HG03280 (cell line): Measurements from ENCODE around the gene CNTNAP4.

Source experiments
- ATAC-seq: cut with Tn5 transposase; IDR thresholded peaks from one replicate; pipeline ENCODE4 v1.9.1; 2021; ENCODE audit warnings: mild to moderate bottlenecking, moderate library complexity; ENCODE audit not compliant: unreplicated experiment

The CNTNAP4 gene

GRCh38 chr16:76484020-76484419 is 206.8 kb downstream of the CNTNAP4 start:
- ATAC-seq: no peak

GRCh38 chr16:76486740-76487139 is 209.5 kb downstream of the CNTNAP4 start:
- ATAC-seq: no peak

- ATAC-seq: no peak
These were observed 210.3 kb downstream of the CNTNAP4 start for GRCh38 chr16:76487411-76488064.

GRCh38 chr16:76488065-76488417 is 210.8 kb downstream of the CNTNAP4 start:
- ATAC-seq: no peak

GRCh38 chr16:76490036-76490639 is 212.9 kb downstream of the CNTNAP4 start:
- no peak for ATAC-seq

GRCh38 chr16:76500006-76500405 is 222.8 kb downstream of the CNTNAP4 start:
- ATAC-seq: no peak

GRCh38 chr16:76502063-76502462 is 224.9 kb downstream of the CNTNAP4 start:
- no peak for ATAC-seq

- ATAC-seq: no peak
These were observed 225.4 kb downstream of the CNTNAP4 start for GRCh38 chr16:76502555-76502954.

GRCh38 chr16:76503091-76503490 is 225.9 kb downstream of the CNTNAP4 start:
- ATAC-seq: no peak

- peak; percentile 67 for ATAC-seq
These were observed 234.0 kb downstream of the CNTNAP4 start for GRCh38 chr16:76511203-76511602.

- no peak for ATAC-seq
These were observed 241.6 kb downstream of the CNTNAP4 start for GRCh38 chr16:76518781-76519180.

- ATAC-seq: no peak
These were observed 247.2 kb downstream of the CNTNAP4 start for GRCh38 chr16:76524356-76524755.

- no peak for ATAC-seq
These were observed 247.6 kb downstream of the CNTNAP4 start for GRCh38 chr16:76524769-76525168.

- no peak for ATAC-seq
These were observed 250.0 kb downstream of the CNTNAP4 start for GRCh38 chr16:76527244-76527643.

GRCh38 chr16:76529120-76529519 is 251.9 kb downstream of the CNTNAP4 start:
- no peak for ATAC-seq

GRCh38 chr16:76531236-76531635 is 254.0 kb downstream of the CNTNAP4 start:
- no peak for ATAC-seq

- no peak for ATAC-seq
These were observed 255.2 kb downstream of the CNTNAP4 start for GRCh38 chr16:76532188-76532973.

- ATAC-seq: no peak
These were observed 262.4 kb downstream of the CNTNAP4 start for GRCh38 chr16:76539609-76540008.

GRCh38 chr16:76541070-76541469 is 263.9 kb downstream of the CNTNAP4 start:
- no peak for ATAC-seq

GRCh38 chr16:76565542-76565941 is 288.3 kb downstream of the CNTNAP4 start:
- ATAC-seq: no peak

GRCh38 chr16:76571755-76572154 is 294.6 kb downstream of the CNTNAP4 start:
- ATAC-seq: no peak

GRCh38 chr16:76573281-76573680 is 296.1 kb downstream of the CNTNAP4 start:
- no peak for ATAC-seq
